GM19438 (cell line): Measurements from ENCODE around the gene PCDHGA2.
"Not testable (repeated sequence)": the region's sequence is repeated elsewhere in the genome, so short reads cannot be mapped to it uniquely, and the experiment has no call there.

Experiments used
- ATAC-seq: cut with Tn5 transposase; IDR thresholded peaks from one replicate; pipeline ENCODE4 v1.9.1; 2021; ENCODE audit warnings: low read depth; ENCODE audit not compliant: unreplicated experiment

Gene PCDHGA2

DNA sequence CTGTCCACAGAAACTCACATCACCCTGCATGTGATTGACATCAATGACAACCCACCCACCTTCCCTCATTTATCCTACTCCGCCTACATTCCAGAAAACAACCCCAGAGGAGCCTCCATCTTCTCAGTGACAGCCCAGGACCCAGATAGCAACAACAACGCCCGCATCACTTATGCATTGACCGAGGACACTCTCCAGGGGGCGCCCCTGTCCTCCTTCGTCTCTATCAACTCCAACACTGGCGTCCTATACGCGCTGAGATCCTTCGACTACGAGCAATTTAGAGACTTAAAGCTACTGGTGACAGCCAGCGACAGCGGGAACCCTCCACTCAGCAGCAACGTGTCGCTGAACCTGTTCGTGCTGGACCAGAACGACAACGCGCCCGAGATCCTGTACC is 6.8 kb downstream of the PCDHGA2 start:
- no peak for ATAC-seq

DNA sequence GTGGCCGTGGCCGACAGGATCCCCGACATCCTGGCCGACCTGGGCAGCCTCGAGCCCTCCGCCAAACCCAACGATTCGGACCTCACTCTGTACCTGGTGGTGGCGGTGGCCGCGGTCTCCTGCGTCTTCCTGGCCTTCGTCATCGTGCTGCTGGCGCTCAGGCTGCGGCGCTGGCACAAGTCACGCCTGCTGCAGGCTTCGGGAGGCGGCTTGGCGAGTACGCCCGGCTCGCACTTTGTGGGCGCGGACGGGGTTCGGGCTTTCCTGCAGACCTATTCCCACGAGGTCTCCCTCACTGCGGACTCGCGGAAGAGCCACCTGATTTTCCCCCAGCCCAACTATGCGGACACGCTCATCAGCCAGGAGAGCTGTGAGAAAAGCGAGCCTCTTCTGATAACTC is 7.5 kb downstream of the PCDHGA2 start:
- not testable (repeated sequence) for ATAC-seq

DNA sequence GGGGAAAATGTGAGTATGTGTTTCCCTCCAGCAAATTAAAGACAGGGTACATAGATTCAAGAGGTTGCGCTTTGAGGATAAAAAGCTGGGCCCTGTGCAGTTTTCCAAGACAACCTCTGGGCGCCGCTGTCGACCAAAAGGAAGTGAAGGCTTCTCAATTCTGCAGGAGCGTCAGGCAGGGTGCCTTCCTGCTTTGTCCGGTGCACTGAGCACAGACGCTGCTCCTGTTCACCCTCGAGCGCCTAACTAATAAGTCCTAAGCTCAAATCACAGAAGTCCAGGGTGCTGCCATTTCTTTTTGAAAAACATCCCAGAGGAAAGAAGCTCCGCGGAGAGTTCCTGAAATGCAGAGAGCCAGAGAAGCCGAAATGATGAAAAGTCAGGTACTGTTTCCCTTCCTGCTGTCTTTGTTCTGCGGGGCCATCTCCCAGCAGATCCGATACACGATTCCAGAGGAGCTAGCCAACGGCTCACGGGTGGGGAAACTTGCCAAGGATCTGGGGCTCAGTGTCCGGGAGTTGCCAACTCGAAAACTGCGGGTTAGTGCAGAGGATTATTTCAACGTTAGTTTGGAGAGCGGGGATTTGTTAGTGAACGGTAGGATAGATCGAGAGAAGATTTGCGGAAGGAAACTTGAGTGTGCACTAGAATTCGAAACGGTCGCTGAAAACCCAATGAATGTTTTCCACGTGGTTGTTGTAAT is 11.5 kb downstream of the PCDHGA2 start, which contains the start of gene PCDHGB1:
TSS of gene PCDHGB1 (plus strand) at position 183 of the 703 bp plus-strand sequence. CDS start at position 345, 162 bp downstream.
- ATAC-seq: peak; percentile 95

DNA sequence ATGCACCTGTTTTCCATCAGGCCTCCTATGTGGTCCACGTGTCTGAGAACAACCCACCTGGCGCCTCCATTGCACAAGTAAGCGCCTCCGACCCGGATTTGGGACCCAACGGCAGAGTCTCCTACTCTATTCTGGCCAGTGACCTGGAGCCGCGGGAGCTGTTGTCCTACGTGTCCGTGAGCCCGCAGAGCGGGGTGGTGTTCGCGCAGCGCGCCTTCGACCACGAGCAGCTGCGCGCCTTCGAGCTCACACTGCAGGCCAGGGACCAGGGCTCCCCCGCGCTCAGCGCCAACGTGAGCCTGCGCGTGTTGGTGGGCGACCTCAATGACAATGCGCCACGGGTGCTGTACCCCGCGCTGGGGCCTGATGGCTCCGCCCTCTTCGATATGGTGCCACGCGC is 13.0 kb downstream of the PCDHGA2 start:
- no peak for ATAC-seq

DNA sequence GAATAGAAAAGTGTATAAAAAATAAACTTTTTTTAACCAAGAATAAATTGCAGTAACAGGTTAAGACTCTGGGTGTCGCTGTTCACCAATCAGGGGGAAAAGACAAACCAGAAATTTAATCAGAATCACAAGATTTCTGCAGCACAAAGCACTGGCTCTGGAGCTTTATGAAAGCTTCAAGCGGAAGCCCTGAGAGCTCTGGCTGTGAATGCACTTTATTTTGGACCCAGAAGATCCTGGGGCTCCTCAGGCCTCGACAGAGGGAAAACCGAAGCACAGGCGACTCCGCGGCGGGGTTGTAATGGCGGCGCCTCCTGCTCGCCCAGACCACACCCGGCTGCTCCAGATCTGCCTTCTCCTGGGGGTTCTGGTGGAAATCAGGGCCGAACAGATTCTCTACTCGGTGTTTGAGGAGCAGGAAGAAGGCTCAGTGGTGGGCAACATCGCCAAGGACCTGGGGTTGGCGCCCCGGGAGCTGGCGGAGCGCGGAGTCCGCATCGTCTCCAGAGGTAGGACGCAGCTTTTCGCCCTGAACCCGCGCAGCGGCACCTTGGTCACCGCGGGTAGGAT is 16.4 kb downstream of the PCDHGA2 start, which contains the start of gene PCDHGA4:
TSS of gene PCDHGA4 (plus strand) at position 122 of the 570 bp plus-strand sequence. CDS start at position 209, 87 bp downstream.
- ATAC-seq: no peak

DNA sequence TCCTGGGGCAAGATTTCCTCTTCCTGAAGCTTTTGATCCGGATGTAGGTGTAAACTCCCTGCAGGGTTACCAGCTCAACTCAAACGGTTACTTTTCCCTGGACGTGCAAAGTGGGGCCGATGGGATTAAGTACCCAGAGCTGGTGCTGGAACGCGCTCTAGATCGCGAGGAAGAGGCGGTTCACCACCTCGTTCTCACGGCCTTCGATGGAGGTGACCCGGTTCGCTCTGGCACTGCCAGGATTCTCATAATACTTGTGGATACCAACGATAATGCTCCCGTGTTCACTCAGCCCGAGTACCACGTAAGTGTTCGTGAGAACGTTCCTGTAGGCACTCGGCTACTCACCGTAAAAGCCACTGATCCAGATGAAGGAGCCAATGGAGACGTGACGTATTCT is 17.1 kb downstream of the PCDHGA2 start:
- no peak for ATAC-seq

DNA sequence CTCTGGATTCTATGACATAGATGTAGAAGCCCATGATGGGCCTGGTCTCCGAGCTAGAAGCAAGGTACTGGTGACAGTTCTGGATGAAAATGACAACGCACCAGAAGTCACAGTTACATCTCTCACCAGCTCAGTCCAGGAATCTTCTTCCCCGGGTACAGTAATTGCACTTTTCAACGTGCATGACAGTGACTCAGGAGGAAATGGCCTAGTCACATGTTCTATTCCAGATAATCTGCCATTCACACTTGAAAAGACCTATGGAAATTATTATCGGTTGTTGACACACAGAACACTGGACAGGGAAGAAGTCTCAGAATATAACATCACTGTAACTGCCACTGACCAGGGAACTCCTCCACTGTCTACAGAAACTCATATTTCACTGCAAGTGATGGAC is 17.6 kb downstream of the PCDHGA2 start:
- no peak for ATAC-seq

DNA sequence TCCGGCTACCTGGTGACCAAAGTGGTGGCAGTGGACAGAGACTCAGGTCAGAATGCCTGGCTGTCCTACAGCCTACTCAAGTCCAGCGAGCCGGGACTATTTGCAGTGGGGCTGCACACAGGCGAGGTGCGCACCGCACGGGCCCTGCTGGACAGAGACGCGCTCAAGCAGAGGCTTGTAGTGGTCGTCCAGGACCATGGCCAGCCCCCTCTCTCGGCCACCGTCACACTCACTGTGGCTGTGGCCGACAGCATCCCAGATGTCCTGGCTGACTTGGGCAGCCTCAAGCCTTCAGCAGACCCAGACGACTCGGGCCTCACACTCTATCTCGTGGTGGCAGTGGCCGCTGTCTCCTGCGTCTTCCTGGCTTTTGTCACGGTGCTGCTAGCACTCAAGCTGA is 18.4 kb downstream of the PCDHGA2 start:
- ATAC-seq: no peak

DNA sequence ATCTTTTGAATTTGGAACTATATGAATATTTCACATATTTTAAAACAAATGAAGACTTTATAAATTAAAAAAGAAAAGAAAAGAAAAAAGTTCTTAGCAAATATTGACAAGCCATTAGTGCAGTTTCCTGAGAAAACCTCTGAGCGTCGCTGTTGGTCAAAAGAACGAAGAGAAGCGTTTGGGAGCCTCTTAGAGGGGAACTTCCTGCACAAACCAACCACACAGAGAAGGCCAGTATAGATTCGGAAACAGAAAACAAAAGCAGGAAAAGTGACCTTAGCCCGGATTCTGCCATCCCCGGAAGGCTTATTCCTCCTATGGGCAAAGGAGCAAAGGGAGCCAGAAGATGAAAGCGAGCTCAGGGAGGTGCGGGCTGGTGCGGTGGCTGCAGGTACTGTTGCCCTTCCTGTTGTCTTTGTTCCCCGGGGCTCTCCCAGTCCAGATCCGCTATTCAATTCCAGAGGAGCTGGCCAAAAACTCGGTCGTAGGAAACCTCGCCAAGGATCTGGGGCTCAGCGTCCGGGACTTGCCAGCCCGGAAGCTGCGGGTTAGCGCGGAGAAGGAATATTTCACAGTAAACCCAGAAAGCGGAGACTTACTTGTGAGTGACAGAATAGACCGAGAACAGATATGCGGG is 21.3 kb downstream of the PCDHGA2 start, which contains the start of gene PCDHGB2:
TSS of gene PCDHGB2 (plus strand) at position 205 of the 637 bp plus-strand sequence. CDS start at position 347, 142 bp downstream.
- ATAC-seq: no peak

DNA sequence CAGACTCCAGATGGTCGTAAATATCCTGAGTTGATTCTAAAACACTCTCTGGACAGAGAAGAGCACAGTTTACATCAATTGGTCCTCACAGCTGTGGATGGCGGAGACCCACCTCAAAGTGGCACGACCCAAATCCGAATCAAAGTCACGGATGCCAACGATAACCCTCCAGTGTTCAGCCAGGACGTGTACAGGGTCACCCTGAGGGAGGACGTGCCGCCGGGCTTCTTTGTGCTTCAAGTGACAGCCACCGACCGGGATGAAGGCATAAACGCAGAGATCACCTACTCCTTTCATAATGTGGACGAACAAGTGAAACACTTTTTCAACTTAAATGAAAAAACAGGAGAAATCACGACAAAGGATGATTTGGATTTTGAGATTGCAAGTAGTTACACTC is 22.1 kb downstream of the PCDHGA2 start:
- no peak for ATAC-seq

DNA sequence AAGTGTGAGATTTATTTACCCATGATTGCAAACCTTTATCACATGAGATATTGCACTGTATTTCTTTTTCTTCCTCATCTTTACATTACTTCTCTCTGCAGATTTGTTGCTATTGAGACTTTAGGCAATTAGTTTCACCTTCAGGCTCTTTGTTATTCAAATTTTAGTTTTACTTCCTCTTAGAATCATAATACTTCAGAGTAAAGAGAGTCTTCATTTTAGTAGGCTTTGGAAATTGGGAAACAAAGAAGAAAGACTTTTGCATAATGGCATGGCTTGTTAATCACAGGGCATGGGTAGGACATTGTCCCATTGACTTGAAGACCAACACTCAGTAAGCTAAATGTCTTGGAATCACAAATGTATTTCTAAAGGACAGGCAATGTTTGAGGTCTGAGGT is 24.2 kb downstream of the PCDHGA2 start:
- no peak for ATAC-seq

DNA sequence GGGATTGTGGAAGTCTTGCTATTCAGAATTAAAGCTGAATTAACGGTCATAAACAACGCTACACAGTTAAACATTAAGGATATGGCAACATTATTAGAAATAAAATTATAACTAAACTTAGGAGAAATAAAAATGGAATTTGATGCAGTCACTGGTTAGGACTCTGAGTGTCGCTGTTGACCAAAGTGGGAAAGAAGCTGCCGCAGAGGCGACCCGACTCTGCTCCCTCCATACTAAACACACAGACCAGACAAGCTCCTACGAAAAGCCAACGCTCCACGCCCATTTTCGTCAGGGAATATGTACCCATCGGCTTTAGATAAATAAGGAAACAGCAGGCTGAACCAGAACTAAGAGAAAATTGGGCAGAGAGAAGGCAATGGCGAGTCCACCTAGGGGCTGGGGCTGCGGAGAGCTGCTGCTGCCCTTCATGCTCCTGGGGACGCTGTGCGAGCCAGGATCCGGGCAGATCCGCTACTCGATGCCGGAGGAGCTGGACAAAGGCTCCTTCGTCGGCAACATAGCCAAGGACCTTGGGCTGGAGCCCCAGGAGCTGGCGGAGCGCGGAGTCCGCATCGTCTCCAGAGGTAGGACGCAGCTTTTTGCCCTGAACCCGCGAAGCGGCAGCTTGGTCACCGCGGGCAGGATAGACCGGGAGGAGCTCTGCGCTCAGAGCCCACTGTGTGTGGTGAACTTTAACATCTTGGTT is 25.5 kb downstream of the PCDHGA2 start, which contains the start of gene PCDHGA5:
TSS of gene PCDHGA5 (plus strand) at position 211 of the 709 bp plus-strand sequence. CDS start at position 380, 169 bp downstream.
- no peak for ATAC-seq

DNA sequence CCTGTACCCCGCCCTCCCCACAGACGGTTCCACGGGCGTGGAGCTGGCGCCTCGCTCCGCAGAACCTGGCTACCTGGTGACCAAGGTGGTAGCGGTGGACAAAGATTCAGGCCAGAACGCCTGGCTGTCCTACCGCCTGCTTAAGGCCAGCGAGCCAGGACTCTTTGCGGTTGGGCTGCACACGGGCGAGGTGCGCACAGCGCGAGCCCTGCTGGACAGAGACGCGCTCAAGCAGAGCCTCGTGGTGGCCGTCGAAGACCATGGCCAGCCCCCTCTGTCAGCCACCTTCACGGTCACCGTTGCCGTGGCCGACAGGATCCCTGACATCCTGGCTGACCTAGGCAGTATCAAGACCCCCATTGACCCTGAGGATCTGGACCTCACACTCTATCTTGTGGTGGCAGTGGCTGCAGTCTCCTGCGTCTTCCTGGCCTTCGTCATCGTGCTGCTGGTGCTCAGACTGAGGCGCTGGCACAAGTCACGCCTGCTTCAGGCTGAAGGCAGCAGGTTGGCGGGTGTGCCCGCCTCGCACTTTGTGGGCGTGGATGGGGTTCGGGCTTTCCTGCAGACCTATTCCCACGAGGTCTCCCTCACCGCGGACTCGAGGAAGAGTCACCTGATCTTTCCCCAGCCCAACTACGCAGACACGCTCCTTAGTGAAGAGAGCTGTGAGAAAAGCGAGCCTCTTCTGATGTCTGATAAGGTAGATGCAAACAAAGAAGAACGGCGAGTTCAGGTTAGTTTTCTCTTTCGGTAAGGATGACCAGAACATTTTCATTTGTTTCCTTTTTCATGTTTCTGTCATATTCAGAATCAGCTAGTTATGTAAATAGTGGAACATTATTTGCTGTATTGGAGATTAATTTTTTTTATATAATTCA is 27.7 kb downstream of the PCDHGA2 start:
- ATAC-seq: no peak

DNA sequence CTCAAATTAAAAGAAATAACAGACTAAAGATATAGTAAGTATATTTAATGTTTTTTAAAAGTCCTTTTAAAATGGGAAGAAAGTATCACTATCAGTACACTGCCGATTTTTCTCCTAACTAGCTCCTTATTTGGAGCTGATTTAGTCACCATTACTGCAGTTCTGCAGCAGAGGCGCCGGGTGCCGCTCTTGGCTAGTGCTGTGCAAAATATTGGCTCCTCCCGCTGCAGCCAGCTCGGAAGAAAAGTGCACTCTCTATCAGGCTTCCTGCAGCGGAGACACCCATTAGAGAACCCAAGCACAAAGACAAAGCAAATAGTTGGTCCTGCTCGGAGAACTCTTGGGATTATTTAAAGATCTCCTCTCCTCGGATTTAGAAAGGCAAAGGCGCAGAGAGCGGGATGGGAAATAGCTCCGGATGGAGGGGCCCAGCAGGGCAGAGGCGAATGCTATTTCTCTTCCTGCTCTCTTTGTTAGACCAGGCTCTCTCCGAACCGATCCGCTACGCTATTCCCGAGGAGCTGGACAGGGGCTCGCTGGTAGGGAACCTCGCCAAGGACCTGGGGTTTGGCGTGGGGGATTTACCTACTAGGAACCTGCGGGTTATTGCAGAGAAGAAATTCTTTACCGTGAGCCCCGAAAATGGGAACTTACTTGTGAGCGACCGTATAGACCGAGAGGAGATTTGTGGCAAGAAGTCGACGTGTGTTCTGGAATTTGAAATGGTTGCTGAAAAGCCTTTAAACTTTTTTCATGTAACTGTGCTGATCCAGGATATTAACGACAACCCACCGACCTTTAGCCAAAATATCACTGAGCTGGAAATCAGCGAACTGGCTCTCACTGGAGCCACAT is 31.7 kb downstream of the PCDHGA2 start, which contains the start of gene PCDHGB3:
TSS of gene PCDHGB3 (plus strand) at position 249 of the 855 bp plus-strand sequence. CDS start at position 402, 153 bp downstream.
- peak; percentile 99 for ATAC-seq

DNA sequence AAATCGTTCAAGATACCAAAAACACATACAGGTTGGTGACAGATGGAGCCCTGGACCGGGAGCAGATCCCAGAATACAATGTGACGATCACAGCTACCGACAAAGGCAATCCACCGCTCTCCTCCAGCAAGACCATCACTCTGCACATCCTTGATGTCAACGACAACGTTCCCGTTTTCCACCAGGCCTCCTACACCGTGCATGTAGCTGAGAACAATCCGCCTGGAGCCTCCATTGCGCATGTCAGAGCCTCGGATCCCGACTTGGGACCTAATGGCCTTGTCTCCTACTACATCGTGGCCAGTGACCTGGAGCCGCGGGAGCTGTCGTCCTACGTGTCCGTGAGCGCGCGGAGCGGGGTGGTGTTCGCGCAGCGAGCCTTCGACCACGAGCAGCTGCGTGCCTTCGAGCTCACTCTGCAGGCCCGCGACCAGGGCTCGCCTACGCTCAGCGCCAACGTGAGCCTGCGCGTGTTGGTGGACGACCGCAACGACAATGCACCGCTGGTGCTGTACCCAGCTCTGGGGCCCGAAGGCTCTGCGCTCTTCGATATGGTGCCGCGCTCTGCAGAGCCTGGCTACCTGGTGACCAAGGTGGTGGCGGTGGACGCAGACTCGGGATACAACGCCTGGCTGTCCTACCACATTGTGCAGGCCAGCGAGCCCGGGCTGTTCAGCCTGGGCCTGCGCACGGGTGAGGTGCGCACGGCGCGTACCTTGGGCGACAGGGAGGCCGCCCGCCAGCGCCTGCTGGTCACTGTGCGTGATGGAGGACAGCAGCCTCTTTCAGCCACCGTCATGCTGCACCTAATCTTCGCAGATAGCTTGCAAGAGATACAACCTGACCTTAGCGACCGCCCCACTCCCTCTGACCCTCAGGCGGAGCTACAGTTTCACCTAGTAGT is 33.3 kb downstream of the PCDHGA2 start:
- no peak for ATAC-seq

DNA sequence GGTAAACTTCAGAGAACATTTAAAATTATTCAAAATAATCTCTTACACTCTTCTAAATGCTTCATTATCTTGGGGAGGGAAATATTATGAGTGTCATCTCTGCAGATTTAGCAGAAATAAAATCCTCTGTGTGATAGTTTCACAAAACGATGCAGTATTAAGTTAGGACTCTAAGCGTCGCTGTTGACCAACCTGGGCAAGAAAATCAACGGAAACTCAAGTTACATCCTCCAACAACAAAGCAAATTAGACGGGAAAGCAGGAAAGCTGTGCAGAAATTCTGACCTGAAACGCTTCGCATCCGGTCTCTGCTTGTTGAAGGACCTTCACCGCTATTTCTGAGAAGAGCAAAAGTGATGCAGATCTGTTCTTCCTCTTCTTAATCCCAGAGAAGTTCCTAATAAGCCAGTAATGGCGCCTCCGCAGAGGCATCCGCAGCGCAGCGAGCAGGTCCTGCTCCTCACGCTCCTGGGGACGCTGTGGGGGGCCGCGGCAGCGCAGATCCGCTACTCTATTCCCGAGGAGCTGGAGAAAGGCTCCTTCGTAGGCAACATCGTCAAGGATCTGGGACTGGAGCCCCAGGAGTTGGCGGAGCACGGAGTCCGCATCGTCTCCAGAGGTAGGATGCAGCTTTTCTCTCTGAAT is 35.2 kb downstream of the PCDHGA2 start, which contains the start of gene PCDHGA6:
TSS of gene PCDHGA6 (plus strand) at position 219 of the 645 bp plus-strand sequence. CDS start at position 412, 193 bp downstream.
- ATAC-seq: no peak

DNA sequence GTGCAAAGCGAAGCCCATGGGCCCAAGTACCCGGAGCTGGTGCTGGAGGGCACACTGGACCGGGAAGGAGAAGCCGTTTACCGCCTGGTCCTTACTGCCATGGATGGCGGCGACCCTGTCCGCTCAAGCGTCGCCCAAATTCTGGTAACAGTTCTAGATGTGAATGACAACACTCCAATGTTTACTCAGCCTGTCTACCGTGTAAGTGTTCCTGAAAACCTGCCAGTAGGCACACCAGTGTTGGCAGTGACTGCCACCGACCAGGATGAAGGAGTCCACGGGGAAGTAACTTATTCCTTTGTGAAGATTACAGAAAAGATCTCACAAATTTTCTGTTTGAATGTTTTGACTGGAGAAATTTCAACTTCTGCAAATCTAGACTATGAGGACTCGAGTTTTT is 36.1 kb downstream of the PCDHGA2 start:
- ATAC-seq: no peak
